BJ (cell line): ENCODE data around the gene EDIL3. TPM values are rescaled to one million over a fixed set of nuclear protein-coding genes. Genes with fewer than 3 reads are reported as not detected.

Experiments used
- CTCF ChIA-PET: fragments of 350-600 bp; formaldehyde crosslinking; extraction: SDS; loops from one replicate; lab custom pipeline; 2021; ENCODE audit warnings: antibody characterized with exemption, inconsistent platforms; lab: Yijun Ruan, JAX
- POLR2A ChIA-PET: fragments of 300-600 bp; sonication (Branson Sonifier 250); formaldehyde crosslinking; extraction: SDS; loops from one replicate; lab custom pipeline; 2021; ENCODE audit warnings: antibody characterized with exemption; lab: Charles Lee
- DNase-seq: peaks from one replicate; pipeline ENCODE4 v3.0.0-alpha.2; 2011; ENCODE audit warnings: low read depth
- H3K27me3 ChIP-seq: 2 replicates; pipeline ENCODE4 v1.6.0; 2011; ENCODE audit warnings: low read length; ENCODE audit not compliant: control insufficient read depth, insufficient read depth
- H3K36me3 ChIP-seq: 2 replicates; pipeline ENCODE4 v1.5.1; 2011; ENCODE audit warnings: low read length; ENCODE audit not compliant: control insufficient read depth, insufficient read depth
- H3K4me3 ChIP-seq: 2 replicates; pipeline ENCODE4 v1.5.1; 2011; ENCODE audit warnings: low read depth, mild to moderate bottlenecking, control low read depth, low read length
- polyA plus RNA-seq: library from polyadenylated mRNA; depleted of rRNA; stranded (reverse); fragments of >200 nt; gene quantifications from 2 replicates; pipeline ENCODE4 v1.2.3, GENCODE V29; 2011
- TF ChIP-seq, protein P1 (sequence below): IDR thresholded peaks from 2 replicates; pipeline ENCODE4 v1.5.1; 2011; ENCODE audit warnings: low read depth, mild to moderate bottlenecking, control low read depth, inconsistent platforms, low read length, moderate library complexity; ENCODE audit not compliant: insufficient read depth

EDIL3 gene
- polyA plus RNA-seq, 1 experiment, result 8.4 TPM

DNA sequence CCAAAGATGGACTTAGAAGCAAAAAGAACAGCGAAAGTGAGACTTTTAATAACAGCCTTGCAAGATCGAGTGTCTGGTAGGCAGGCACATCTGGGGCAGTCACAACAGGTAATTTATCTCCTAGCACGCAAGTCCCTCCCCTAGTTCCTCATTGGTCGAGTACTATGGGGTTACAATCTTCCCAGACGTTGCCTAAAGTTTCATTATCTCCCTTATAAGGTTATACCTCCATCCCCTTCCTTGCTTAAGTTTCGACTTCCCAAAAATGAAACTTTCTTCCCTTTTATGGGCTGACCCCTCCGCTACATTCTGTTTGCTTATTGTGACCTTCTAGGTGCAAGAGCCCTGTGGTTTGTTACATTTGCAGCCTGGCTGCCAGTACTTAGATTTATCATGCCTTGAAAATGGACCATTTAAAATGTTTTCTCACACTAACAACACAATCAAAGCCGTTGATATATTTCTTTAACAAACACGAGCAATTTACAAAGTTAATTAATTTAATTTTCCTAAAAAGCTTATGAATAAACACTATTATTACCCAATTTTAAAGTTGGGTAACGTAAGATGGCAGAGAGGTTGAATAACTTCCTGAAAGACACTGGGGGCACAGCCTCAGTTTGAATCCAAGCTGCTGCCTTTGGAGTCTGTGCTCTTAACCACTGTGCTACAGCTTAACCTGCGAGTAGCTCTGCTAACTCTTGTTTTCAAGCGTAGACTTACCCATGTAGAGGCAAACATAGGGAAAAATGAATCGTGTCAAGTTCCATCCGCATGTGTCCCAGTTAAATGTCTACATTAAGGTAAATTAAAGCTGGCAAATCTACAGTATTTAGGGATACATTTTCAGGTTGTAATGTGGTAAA, 91.7 kb downstream of the EDIL3 start:
- Histone ChIP-seq H3K36me3 (no peaks in the 10 kb centered on the region), H3K27me3 (no peaks in the 10 kb centered on the region), H3K4me3 (no peak overlapping the region)
- CTCF ChIA-PET, result no interaction called here
- POLR2A ChIA-PET, result no interaction called here
- no peak for DNase-seq
- TF ChIP-seq, protein P1, sequence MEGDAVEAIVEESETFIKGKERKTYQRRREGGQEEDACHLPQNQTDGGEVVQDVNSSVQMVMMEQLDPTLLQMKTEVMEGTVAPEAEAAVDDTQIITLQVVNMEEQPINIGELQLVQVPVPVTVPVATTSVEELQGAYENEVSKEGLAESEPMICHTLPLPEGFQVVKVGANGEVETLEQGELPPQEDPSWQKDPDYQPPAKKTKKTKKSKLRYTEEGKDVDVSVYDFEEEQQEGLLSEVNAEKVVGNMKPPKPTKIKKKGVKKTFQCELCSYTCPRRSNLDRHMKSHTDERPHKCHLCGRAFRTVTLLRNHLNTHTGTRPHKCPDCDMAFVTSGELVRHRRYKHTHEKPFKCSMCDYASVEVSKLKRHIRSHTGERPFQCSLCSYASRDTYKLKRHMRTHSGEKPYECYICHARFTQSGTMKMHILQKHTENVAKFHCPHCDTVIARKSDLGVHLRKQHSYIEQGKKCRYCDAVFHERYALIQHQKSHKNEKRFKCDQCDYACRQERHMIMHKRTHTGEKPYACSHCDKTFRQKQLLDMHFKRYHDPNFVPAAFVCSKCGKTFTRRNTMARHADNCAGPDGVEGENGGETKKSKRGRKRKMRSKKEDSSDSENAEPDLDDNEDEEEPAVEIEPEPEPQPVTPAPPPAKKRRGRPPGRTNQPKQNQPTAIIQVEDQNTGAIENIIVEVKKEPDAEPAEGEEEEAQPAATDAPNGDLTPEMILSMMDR, result no peak

- no peak overlapping the region for H3K4me3 ChIP-seq
- TF ChIP-seq, protein P1, result no peak
- POLR2A ChIA-PET, result no interaction called here
- H3K27me3 ChIP-seq, result no peaks in the 10 kb centered on the region
- H3K36me3 ChIP-seq, result no peaks in the 10 kb centered on the region
- no peak for DNase-seq
- CTCF ChIA-PET, result no interaction called here
Observed at GRCh38 chr5:84292000-84292642, 92.6 kb downstream of the EDIL3 start.

DNA sequence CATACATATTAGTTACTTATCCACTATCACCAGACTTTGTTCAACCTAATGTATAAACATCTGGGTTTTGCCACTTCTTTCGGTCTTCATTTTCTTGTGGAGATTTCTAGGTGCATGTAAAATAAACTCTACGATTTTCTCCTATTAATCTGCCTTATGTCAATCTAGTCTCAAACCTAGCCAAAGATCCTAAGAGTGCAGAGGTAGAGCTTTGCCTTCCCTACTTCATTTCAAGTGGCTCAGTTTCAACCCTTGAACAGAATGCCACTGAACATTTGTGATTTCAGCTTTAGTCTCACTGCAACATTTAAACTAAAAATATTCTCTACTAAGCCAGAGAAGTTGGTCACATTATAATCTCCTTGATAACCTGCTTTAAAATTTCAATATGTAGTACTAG, 94.0 kb downstream of the EDIL3 start:
- no peak for DNase-seq
- H3K27me3 ChIP-seq, result no peaks in the 10 kb centered on the region
- ChIA-PET CTCF (no interaction called here), POLR2A (no interaction called here)
- H3K36me3 ChIP-seq, result no peaks in the 10 kb centered on the region
- TF ChIP-seq, protein P1, result no peak
- H3K4me3 ChIP-seq, result no peak overlapping the region

GRCh38 chr5:84290161-84290560, 94.5 kb downstream of the EDIL3 start:
- CTCF ChIA-PET, result no interaction called here
- Histone ChIP-seq H3K36me3 (no peaks in the 10 kb centered on the region), H3K4me3 (no peak overlapping the region), H3K27me3 (no peaks in the 10 kb centered on the region)
- TF ChIP-seq, protein P1, result no peak
- no peak for DNase-seq
- POLR2A ChIA-PET, result no interaction called here

- DNase-seq, result no peak
- Histone ChIP-seq H3K36me3 (no peaks in the 10 kb centered on the region), H3K4me3 (no peak overlapping the region), H3K27me3 (no peaks in the 10 kb centered on the region)
- CTCF ChIA-PET, result no interaction called here
- TF ChIP-seq, protein P1, result no peak
- POLR2A ChIA-PET, result no interaction called here
Observed at GRCh38 chr5:84287951-84288350, 96.7 kb downstream of the EDIL3 start.
